ENCODE data around the gene CACNA1F. TPM values are rescaled to one million over a fixed set of nuclear protein-coding genes. Genes with fewer than 3 reads are reported as not detected.

CACNA1F gene
- total and polyA plus RNA-seq, 8 donors = 0.06 to 6.1 (median 0.27) TPM; not detected in 2

DNA sequence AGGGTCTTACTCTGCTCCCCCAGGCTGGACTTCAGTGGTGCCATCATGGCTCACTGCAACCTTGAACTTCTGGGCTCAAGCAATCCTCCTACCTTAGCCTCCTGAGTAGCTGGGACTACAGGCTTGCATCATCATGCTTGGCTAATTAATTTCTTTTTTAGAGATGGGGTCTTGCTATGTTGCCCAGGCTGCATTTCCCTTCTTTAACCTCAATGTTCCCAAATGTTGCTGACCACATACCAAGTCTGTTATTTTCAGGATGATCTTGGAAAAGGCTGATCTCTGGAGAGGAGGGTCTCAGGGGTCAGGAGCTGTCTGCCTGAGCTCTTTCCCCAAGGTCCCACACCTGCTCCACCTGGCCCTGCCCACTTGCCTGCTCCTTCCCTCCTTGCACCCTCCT, 13.0 kb downstream of the CACNA1F start:
- H3K27me3 ChIP-seq = no peaks in the 10 kb centered on the region
- intact Hi-C loops (cut with DNase I; ENCODE audit: low total_unique reads) = no loop called here
- H3K27ac ChIP-seq = no peak overlapping the region
- H3K4me3 ChIP-seq = no peak overlapping the region
- H3K9me3 ChIP-seq = no peaks in the 10 kb centered on the region
- H3K36me3 ChIP-seq = no peaks in the 10 kb centered on the region
- no peaks in the 10 kb centered on the region for H3K4me1 ChIP-seq
- no peak for DNase-seq
- TF ChIP-seq, protein P1, sequence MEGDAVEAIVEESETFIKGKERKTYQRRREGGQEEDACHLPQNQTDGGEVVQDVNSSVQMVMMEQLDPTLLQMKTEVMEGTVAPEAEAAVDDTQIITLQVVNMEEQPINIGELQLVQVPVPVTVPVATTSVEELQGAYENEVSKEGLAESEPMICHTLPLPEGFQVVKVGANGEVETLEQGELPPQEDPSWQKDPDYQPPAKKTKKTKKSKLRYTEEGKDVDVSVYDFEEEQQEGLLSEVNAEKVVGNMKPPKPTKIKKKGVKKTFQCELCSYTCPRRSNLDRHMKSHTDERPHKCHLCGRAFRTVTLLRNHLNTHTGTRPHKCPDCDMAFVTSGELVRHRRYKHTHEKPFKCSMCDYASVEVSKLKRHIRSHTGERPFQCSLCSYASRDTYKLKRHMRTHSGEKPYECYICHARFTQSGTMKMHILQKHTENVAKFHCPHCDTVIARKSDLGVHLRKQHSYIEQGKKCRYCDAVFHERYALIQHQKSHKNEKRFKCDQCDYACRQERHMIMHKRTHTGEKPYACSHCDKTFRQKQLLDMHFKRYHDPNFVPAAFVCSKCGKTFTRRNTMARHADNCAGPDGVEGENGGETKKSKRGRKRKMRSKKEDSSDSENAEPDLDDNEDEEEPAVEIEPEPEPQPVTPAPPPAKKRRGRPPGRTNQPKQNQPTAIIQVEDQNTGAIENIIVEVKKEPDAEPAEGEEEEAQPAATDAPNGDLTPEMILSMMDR (IDR thresholded peaks at IDR 0.05) = no peak
- TF ChIP-seq POLR2AphosphoS5 (IDR thresholded peaks at IDR 0.05) (no peak), EP300 (IDR thresholded peaks at IDR 0.05) (no peak), POLR2A (IDR thresholded peaks at IDR 0.05) (no peak)

DNA sequence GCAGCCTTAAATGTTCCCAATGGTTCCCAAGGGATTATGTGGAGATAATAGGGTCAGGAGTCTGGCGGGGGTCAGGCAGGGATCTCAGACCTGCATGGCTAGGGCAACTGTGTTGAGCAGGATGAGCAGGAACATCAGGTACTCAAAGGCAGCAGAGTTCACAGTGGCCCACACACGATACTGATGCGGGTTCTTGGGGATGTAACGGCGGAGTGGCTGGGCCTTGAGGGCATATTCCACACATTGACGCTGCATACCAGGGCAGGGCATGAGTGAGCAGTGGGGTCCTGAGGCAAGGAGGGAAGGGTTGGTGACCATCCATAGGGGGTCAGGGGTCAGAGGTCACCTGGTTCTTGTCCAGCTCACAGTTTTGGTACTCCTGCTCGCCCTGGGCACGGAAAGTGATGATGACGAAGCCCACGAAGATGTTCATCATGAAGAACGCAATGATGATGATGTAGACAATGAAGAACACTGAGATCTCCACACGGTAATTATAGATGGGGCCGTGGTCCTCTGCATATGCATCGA, 18.1 kb downstream of the CACNA1F start:
- 78 to 88% (median 88%) methylated on average over 10 to 14 of the region's 14 CpGs for WGBS, 5 donors
- TF ChIP-seq, protein P1 (IDR thresholded peaks at IDR 0.05) = no peak
- TF ChIP-seq POLR2A (IDR thresholded peaks at IDR 0.05) (no peak), EP300 (IDR thresholded peaks at IDR 0.05) (no peak), POLR2AphosphoS5 (IDR thresholded peaks at IDR 0.05) (no peak)
- no peaks in the 10 kb centered on the region for H3K27me3 ChIP-seq
- H3K9me3 ChIP-seq = no peaks in the 10 kb centered on the region
- no peak overlapping the region for H3K4me3 ChIP-seq
- no peak overlapping the region for H3K27ac ChIP-seq
- no peaks in the 10 kb centered on the region for H3K4me1 ChIP-seq
- DNase-seq = no peak
- H3K36me3 ChIP-seq = no peaks in the 10 kb centered on the region
- intact Hi-C loops (cut with DNase I; ENCODE audit: low total_unique reads) = no loop called here

DNA sequence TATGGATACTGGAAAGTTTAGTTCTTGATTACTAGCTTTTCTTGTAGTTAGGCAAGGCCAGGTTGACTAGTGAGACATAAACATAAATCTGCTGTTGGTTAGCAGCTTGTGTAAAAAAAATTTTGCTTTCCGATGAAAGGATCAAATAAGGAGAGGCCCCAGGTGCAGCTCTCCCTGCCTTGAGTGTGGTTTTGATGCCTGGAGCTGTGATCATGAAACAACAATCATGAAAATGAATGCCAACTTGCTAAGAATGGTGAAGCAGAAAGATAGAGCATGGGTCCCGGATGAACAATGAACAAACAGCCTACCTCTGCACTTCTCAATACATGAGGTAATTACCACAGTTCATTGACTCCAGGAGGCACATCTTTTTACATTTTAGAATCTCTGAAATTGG, 18.7 kb downstream of the CACNA1F start:
- intact Hi-C loops (cut with DNase I; ENCODE audit: low total_unique reads) = no loop called here

DNA sequence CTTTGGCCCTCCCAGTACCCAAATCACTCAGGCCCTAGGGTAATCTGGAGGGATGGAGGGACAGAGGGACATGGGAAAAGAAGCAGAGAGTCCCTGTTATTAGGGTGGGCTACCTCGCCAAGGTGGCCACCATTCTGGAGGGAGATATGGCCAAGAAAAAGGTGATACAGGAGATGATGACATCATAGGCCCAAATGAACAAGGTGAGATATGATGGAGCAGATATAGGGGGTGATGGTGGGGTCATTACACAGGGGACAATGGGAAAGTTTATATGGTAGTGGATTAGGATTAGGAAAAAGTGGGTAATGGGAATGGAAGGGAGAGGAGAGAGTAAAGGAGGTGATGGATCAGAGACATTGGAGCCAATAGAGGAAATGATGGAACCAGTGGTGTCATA, 20.3 kb downstream of the CACNA1F start:
- H3K4me1 ChIP-seq = no peaks in the 10 kb centered on the region
- no peaks in the 10 kb centered on the region for H3K9me3 ChIP-seq
- H3K4me3 ChIP-seq = no peak overlapping the region
- TF ChIP-seq POLR2A (IDR thresholded peaks at IDR 0.05) (no peak), POLR2AphosphoS5 (IDR thresholded peaks at IDR 0.05) (no peak), EP300 (IDR thresholded peaks at IDR 0.05) (no peak)
- TF ChIP-seq, protein P1 (IDR thresholded peaks at IDR 0.05) = no peak
- 36 to 75% (median 71%) methylated on average over 1 of the region's 1 CpG for WGBS, 5 donors
- H3K27ac ChIP-seq = no peak overlapping the region
- peaks cover 0 to 5% (median 0%) of the 10 kb centered on the region in 3 donors for H3K27me3 ChIP-seq
- H3K36me3 ChIP-seq = no peaks in the 10 kb centered on the region
- intact Hi-C loops (cut with DNase I; ENCODE audit: low total_unique reads) = no loop called here
- no peak for DNase-seq

More for the DNA sequence above, 18.7 kb downstream of the CACNA1F start:
- no peaks in the 10 kb centered on the region for H3K36me3 ChIP-seq
- no peak for DNase-seq
- no peak overlapping the region for H3K4me3 ChIP-seq
- H3K27me3 ChIP-seq = no peaks in the 10 kb centered on the region
- WGBS, 5 donors = 75 to 92% (median 80%) methylated on average over 2 of the region's 2 CpGs
- H3K4me1 ChIP-seq = no peaks in the 10 kb centered on the region
- TF ChIP-seq POLR2A (IDR thresholded peaks at IDR 0.05) = no peak
- TF ChIP-seq, protein P1 (IDR thresholded peaks at IDR 0.05) = no peak
- no peak for TF ChIP-seq EP300 (IDR thresholded peaks at IDR 0.05)
- no peak for TF ChIP-seq POLR2AphosphoS5 (IDR thresholded peaks at IDR 0.05)
- H3K27ac ChIP-seq = no peak overlapping the region
- H3K9me3 ChIP-seq = no peaks in the 10 kb centered on the region

All from stomach (tissue), 9 donors.